Measurements from ENCODE around the gene ELMO2.

ELMO2 gene
- 81.6 reads per million, percentile 78 among the genes with 10 or more reads in this experiment for total RNA-seq

- peak; percentile 96 for DNase-seq
Measured at GRCh38 chr20:46406200-46406985, at the start of gene ELMO2. ELMO2 (minus strand) TSS chr20:46406615; CDS start chr20:46394482, 12,133 bp downstream.

- DNase-seq = no peak
Measured at GRCh38 chr20:46455729-46456128, 49.3 kb upstream of the ELMO2 start.

- DNase-seq = no peak
Measured at GRCh38 chr20:46446851-46447250, 40.4 kb upstream of the ELMO2 start.

- no peak for DNase-seq
Measured at GRCh38 chr20:46439837-46440236, 33.4 kb upstream of the ELMO2 start.

GRCh38 chr20:46438156-46438750 is 31.8 kb upstream of the ELMO2 start:
- DNase-seq = peak; percentile 6

- no peak for DNase-seq
Measured at GRCh38 chr20:46435146-46435545, 28.7 kb upstream of the ELMO2 start.

- DNase-seq = no peak
Measured at GRCh38 chr20:46434597-46434996, 28.2 kb upstream of the ELMO2 start.

- DNase-seq = no peak
Measured at GRCh38 chr20:46433051-46433450, 26.6 kb upstream of the ELMO2 start.

GRCh38 chr20:46430921-46431712 is 24.7 kb upstream of the ELMO2 start:
- no peak for DNase-seq

- DNase-seq = no peak
Measured at GRCh38 chr20:46427384-46427783, 21.0 kb upstream of the ELMO2 start.

GRCh38 chr20:46423882-46424482 is 17.6 kb upstream of the ELMO2 start:
- no peak for DNase-seq

- DNase-seq = no peak
Measured at GRCh38 chr20:46423342-46423741, 16.9 kb upstream of the ELMO2 start.

- DNase-seq = no peak
Measured at GRCh38 chr20:46420878-46421277, 14.5 kb upstream of the ELMO2 start.

- no peak for DNase-seq
Measured at GRCh38 chr20:46419882-46420281, 13.5 kb upstream of the ELMO2 start.

GRCh38 chr20:46416839-46417238 is 10.4 kb upstream of the ELMO2 start:
- no peak for DNase-seq

- DNase-seq = no peak
Measured at GRCh38 chr20:46416421-46416820, 10.0 kb upstream of the ELMO2 start.

GRCh38 chr20:46415773-46416172 is 9.4 kb upstream of the ELMO2 start:
- no peak for DNase-seq

- DNase-seq = no peak
Measured at GRCh38 chr20:46414608-46415007, 8.2 kb upstream of the ELMO2 start.

- DNase-seq = no peak
Measured at GRCh38 chr20:46411637-46412036, 5.2 kb upstream of the ELMO2 start.

GRCh38 chr20:46408281-46408731 is 1.9 kb upstream of the ELMO2 start:
- DNase-seq = no peak

GRCh38 chr20:46407671-46407996 is 1.2 kb upstream of the ELMO2 start:
- no peak for DNase-seq

- DNase-seq = peak; percentile 73
Measured at GRCh38 chr20:46406986-46407670, 713 bp upstream of the ELMO2 start.
